Frontal cortex (tissue), 4 donors: ENCODE results near the gene CNTNAP5. TPM values are rescaled to one million over a fixed set of nuclear protein-coding genes. Genes with fewer than 3 reads are reported as not detected.

ENCODE experiments used
- DNase-seq, 2 donors: peaks; one replicate each; pipeline ENCODE4 v3.0.0; 2012; ENCODE audit warnings: low spot score in 2 of 2
- FAIRE-seq: peaks from 2 replicates; lab custom pipeline; 2012; peaks lifted over from hg19 to GRCh38; lab: Jason Lieb, UNC
- total RNA-seq: library from RNA; depleted of rRNA; stranded (reverse); fragments of >200 nt; gene quantifications from one replicate; pipeline ENCODE4 v1.2.3, GENCODE V29; 2014
- donor health status: control.
- donor health status: control.
- donor health status: control.

CNTNAP5 gene
- total RNA-seq, 1 donor from 2014 or later = 30.6 TPM

- no peak for DNase-seq
- FAIRE-seq = no peak
Observed at GRCh38 chr2:124050833-124051497, 25.9 kb downstream of the CNTNAP5 start.

GRCh38 chr2:124053796-124054195 lies 28.7 kb downstream of the CNTNAP5 start:
- FAIRE-seq = no peak
- no peak for DNase-seq

GRCh38 chr2:124063596-124063995 lies 38.5 kb downstream of the CNTNAP5 start:
- no peak for DNase-seq
- FAIRE-seq = no peak

GRCh38 chr2:124065636-124066035 lies 40.5 kb downstream of the CNTNAP5 start:
- no peak for FAIRE-seq
- DNase-seq = no peak

GRCh38 chr2:124066776-124067175 lies 41.7 kb downstream of the CNTNAP5 start:
- FAIRE-seq = no peak
- no peak for DNase-seq

- FAIRE-seq (no peak), DNase-seq (no peak)
Observed at GRCh38 chr2:124079045-124079444, 54.0 kb downstream of the CNTNAP5 start.

- FAIRE-seq = no peak
- no peak for DNase-seq
Observed at GRCh38 chr2:124080281-124081153, 55.4 kb downstream of the CNTNAP5 start.

- no peak for FAIRE-seq
- no peak for DNase-seq
Observed at GRCh38 chr2:124081154-124081716, 56.1 kb downstream of the CNTNAP5 start.

- FAIRE-seq (no peak), DNase-seq (no peak)
Observed at GRCh38 chr2:124088616-124089015, 63.5 kb downstream of the CNTNAP5 start.

GRCh38 chr2:124091721-124092120 lies 66.6 kb downstream of the CNTNAP5 start:
- no peak for DNase-seq
- no peak for FAIRE-seq

GRCh38 chr2:124092651-124093050 lies 67.6 kb downstream of the CNTNAP5 start:
- DNase-seq (no peak), FAIRE-seq (no peak)

- FAIRE-seq = no peak
- no peak for DNase-seq
Observed at GRCh38 chr2:124104914-124105313, 79.8 kb downstream of the CNTNAP5 start.

GRCh38 chr2:124112206-124112605 lies 87.1 kb downstream of the CNTNAP5 start:
- FAIRE-seq (no peak), DNase-seq (no peak)

GRCh38 chr2:124112966-124113365 lies 87.9 kb downstream of the CNTNAP5 start:
- no peak for DNase-seq
- FAIRE-seq = no peak

GRCh38 chr2:124120246-124120645 lies 95.2 kb downstream of the CNTNAP5 start:
- FAIRE-seq = no peak
- DNase-seq = no peak

GRCh38 chr2:124121106-124121505 lies 96.0 kb downstream of the CNTNAP5 start:
- FAIRE-seq = no peak
- no peak for DNase-seq

GRCh38 chr2:124121760-124122275 lies 96.7 kb downstream of the CNTNAP5 start:
- no peak for DNase-seq
- no peak for FAIRE-seq

GRCh38 chr2:124122340-124122739 lies 97.3 kb downstream of the CNTNAP5 start:
- no peak for FAIRE-seq
- no peak for DNase-seq

GRCh38 chr2:124131276-124131675 lies 106.2 kb downstream of the CNTNAP5 start:
- DNase-seq = no peak
- no peak for FAIRE-seq

GRCh38 chr2:124136110-124136509 lies 111.0 kb downstream of the CNTNAP5 start:
- FAIRE-seq = no peak

GRCh38 chr2:124138076-124138475 lies 113.0 kb downstream of the CNTNAP5 start:
- FAIRE-seq (no peak), DNase-seq (no peak)

More at GRCh38 chr2:124136110-124136509, 111.0 kb downstream of the CNTNAP5 start:
- no peak for DNase-seq
